ENCODE data around the gene TFAP2A.

- TF ChIP-seq CTCF (IDR thresholded peaks at IDR 0.05; ENCODE audit: insufficient read depth, low read length, poor library complexity, severe bottlenecking) (no peak), EZH2phosphoT487 (conservative IDR thresholded peaks at IDR 0.05; ENCODE audit: low read length) (no peak)
Observed at GRCh38 chr6:10396785-10397184, 18.1 kb downstream of the TFAP2A start.

All from SU-DHL-6 (cell line).